Breast epithelium (tissue), 4 donors: ENCODE data around the gene IFIT1B. TPM values are rescaled to one million over a fixed set of nuclear protein-coding genes. Genes with fewer than 3 reads are reported as not detected.

Experiments
- DNase-seq, 2 donors: peaks; one replicate each; pipeline ENCODE4 v3.0.0-alpha.2; 2019; ENCODE audit warnings: low spot score in 2 of 2
- H3K27ac ChIP-seq, 2 donors: fragments of 200-600 bp; sonication (generic) in 1 of 2; one replicate each; pipeline ENCODE4 v1.5.1; 2016 to 2019; ENCODE audit warnings: mild to moderate bottlenecking in 1 of 2
- H3K27me3 ChIP-seq, 2 donors: fragments of 200-600 bp; sonication (generic) in 1 of 2; one replicate each; pipeline versions ENCODE4 v1.5.1 to v1.6.0; 2017 to 2019; ENCODE audit warnings: control low read depth in 1 of 2, mild to moderate bottlenecking in 1 of 2
- H3K36me3 ChIP-seq: fragments of 200-600 bp; one replicate; pipeline ENCODE4 v1.5.1; 2019
- H3K4me1 ChIP-seq, 2 donors: fragments of 200-600 bp; sonication (generic); one replicate each; pipeline ENCODE4 v1.5.1; 2016 to 2019; ENCODE audit warnings: control low read depth in 1 of 2
- H3K4me3 ChIP-seq, 3 donors: fragments of 200-600 bp; sonication (generic); 1 replicate in 2 of 3; 2 replicates in 1 of 3; pipeline ENCODE4 v1.5.1; 2016 to 2019; ENCODE audit warnings: mild to moderate bottlenecking in 3 of 3, moderate library complexity in 2 of 3
- H3K9me3 ChIP-seq, 2 donors: fragments of 200-600 bp; sonication (generic) in 1 of 2; one replicate each; pipeline ENCODE4 v1.5.1; 2016 to 2019; ENCODE audit warnings: control low read depth in 1 of 2
- POLR2A ChIP-seq: fragments of 450-650 bp; IDR thresholded peaks from one replicate; pipeline ENCODE4 v1.6.1; 2016; ENCODE audit warnings: antibody characterized with exemption, mild to moderate bottlenecking, moderate library complexity
- POLR2AphosphoS5 ChIP-seq, 3 donors: sonication (generic); formaldehyde crosslinking; IDR thresholded peaks; one replicate each; pipeline ENCODE4 v1.6.1; 2017; ENCODE audit warnings: antibody characterized with exemption in 3 of 3
- intact Hi-C: fragments of 100-400 bp; cut with DNase I; formaldehyde crosslinking; loops from one replicate; pipeline ENCODE4 v1.15.1; 2023; ENCODE audit warnings: low total_unique reads
- total RNA-seq, 3 donors: library from RNA; depleted of rRNA; stranded (reverse); fragments of >200 nt; gene quantifications; one replicate each; pipeline ENCODE4 v1.1.0, GENCODE V29; 2016
- TF ChIP-seq, protein P1 (sequence below), 3 donors: fragments of 450-650 bp; IDR thresholded peaks; one replicate each; pipeline ENCODE4 v1.5.1; 2016 to 2017; ENCODE audit warnings: antibody characterized with exemption in 3 of 3, mild to moderate bottlenecking in 3 of 3, moderate library complexity in 3 of 3

Gene IFIT1B
- total RNA-seq, 3 donors from 2014 or later = not detected

- Histone ChIP-seq H3K36me3 (no peaks in the 10 kb centered on the region), H3K4me3 (peak within 1 kb of the TSS; percentile 50 to 73 (median 58)), H3K27me3 (no peaks in the 10 kb centered on the region), H3K9me3 (no peaks in the 10 kb centered on the region), H3K4me1 (no peaks in the 10 kb centered on the region), H3K27ac (peak within 1 kb of the TSS; percentile 75 to 85)
- TF ChIP-seq, protein P1, sequence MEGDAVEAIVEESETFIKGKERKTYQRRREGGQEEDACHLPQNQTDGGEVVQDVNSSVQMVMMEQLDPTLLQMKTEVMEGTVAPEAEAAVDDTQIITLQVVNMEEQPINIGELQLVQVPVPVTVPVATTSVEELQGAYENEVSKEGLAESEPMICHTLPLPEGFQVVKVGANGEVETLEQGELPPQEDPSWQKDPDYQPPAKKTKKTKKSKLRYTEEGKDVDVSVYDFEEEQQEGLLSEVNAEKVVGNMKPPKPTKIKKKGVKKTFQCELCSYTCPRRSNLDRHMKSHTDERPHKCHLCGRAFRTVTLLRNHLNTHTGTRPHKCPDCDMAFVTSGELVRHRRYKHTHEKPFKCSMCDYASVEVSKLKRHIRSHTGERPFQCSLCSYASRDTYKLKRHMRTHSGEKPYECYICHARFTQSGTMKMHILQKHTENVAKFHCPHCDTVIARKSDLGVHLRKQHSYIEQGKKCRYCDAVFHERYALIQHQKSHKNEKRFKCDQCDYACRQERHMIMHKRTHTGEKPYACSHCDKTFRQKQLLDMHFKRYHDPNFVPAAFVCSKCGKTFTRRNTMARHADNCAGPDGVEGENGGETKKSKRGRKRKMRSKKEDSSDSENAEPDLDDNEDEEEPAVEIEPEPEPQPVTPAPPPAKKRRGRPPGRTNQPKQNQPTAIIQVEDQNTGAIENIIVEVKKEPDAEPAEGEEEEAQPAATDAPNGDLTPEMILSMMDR (IDR thresholded peaks at IDR 0.05) = no peak
- peak in 1 of 3 donors; percentile 35 for TF ChIP-seq POLR2AphosphoS5 (IDR thresholded peaks at IDR 0.05)
- TF ChIP-seq POLR2A = no peak
- peak in 1 of 2 donors; percentile 38 for DNase-seq
- intact Hi-C loops = no loop called here
Measured at GRCh38 chr10:89391907-89392756, 14.3 kb downstream of the IFIT1B start, which contains the start of gene IFIT1. Gene IFIT1 (plus strand): TSS chr10:89392623. CDS start chr10:89392713, 90 bp downstream.

DNA sequence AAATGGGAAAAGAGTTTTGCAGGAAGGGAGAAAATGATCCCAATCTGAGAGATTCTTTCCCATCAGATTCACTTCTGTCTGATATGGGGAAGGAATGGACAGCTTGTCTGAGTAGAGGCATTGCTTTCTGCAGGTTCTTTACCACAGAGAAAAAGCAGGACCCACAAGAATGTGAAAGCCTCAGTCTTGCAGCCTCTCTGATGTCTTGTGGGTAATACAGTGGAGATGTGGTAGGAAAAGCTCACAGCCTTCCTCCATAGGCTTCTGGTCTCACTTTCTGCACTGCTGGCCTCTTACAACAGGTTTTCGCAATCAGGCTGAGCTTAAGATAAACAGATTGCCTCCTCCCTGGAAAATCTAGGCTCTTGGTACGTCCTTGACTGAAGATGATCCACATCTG, 15.1 kb downstream of the IFIT1B start:
- intact Hi-C loops = no loop called here
- H3K27ac ChIP-seq = peak overlapping the region; percentile 75 to 85
- DNase-seq = no peak

GRCh38 chr10:89393898-89394297, 16.0 kb downstream of the IFIT1B start:
- Histone ChIP-seq H3K4me3 (peak overlapping the region; percentile 50 to 73 (median 58)), H3K9me3 (no peaks in the 10 kb centered on the region), H3K27me3 (no peaks in the 10 kb centered on the region), H3K36me3 (no peaks in the 10 kb centered on the region), H3K4me1 (no peaks in the 10 kb centered on the region), H3K27ac (peak overlapping the region; percentile 75 to 85)
- DNase-seq = no peak
- TF ChIP-seq POLR2A (no peak), POLR2AphosphoS5 (IDR thresholded peaks at IDR 0.05) (no peak)
- TF ChIP-seq, protein P1 (IDR thresholded peaks at IDR 0.05) = no peak
- intact Hi-C loops = no loop called here

More for the DNA sequence above, 15.1 kb downstream of the IFIT1B start:
- no peak for TF ChIP-seq POLR2A
- TF ChIP-seq, protein P1 (IDR thresholded peaks at IDR 0.05) = no peak
- peak in 1 of 3 donors; percentile 6 for TF ChIP-seq POLR2AphosphoS5 (IDR thresholded peaks at IDR 0.05)
- Histone ChIP-seq H3K36me3 (no peaks in the 10 kb centered on the region), H3K9me3 (no peaks in the 10 kb centered on the region), H3K27me3 (no peaks in the 10 kb centered on the region), H3K4me1 (no peaks in the 10 kb centered on the region), H3K4me3 (peak overlapping the region; percentile 50 to 73 (median 58))

DNA sequence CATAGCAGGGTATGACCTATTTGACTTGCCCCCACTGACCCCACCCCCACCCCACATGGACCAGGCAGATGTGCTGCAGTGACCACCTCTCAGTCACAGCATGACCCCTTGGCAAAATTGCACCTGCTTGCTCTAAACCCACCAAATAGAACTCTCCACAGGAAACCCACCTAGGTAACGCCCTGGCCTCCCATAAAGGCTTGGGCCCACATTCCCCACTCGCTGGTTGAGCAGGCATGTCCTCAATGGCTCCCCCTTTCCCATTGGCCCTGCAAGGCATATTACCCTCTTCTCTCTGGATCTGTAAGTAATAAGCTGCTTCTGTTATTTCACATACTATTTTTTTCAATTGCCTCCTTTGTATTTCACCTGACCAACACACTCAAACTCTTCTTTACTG, 17.3 kb downstream of the IFIT1B start:
- H3K4me3 ChIP-seq = peak overlapping the region in 1 of 3 donors; percentile 17
- peak overlapping the region in 1 of 2 donors; percentile 21 for H3K27ac ChIP-seq
- no peaks in the 10 kb centered on the region for H3K4me1 ChIP-seq
- intact Hi-C loops = no loop called here
- H3K27me3 ChIP-seq = no peaks in the 10 kb centered on the region
- no peak for DNase-seq
- H3K36me3 ChIP-seq = no peaks in the 10 kb centered on the region
- H3K9me3 ChIP-seq = no peaks in the 10 kb centered on the region
- TF ChIP-seq, protein P1 (IDR thresholded peaks at IDR 0.05) = no peak
- TF ChIP-seq POLR2A (no peak), POLR2AphosphoS5 (IDR thresholded peaks at IDR 0.05) (no peak)
